ENCODE results near the gene CACNB1.

CACNB1 gene

DNA sequence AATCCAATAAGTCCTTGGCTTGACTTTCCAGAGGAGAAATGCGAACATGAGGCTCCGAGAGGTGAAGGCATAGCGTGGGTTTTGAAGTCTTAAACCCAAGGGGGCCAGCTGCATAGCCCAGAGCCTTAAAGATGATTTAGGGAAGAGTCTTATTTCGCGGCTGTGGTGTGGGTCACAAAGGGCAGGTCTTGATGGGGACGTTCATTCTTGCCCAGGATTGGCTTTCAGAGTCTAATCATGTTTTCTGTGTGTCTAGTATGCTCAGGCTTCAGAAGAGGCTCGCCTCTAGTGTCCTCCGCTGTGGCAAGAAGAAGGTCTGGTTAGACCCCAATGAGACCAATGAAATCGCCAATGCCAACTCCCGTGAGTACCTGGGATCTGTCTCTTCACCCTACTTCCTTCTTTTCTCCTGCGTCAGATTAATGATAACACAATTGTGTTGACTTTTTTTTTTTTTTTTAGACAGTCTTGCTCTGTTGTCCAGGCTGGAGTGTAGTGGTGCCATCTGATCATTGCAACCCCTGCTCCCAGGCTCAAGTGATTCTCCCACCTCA lies 3.6 kb upstream of the CACNB1 start:
- DNase-seq (ENCODE audit: low spot score) = no peak

DNA sequence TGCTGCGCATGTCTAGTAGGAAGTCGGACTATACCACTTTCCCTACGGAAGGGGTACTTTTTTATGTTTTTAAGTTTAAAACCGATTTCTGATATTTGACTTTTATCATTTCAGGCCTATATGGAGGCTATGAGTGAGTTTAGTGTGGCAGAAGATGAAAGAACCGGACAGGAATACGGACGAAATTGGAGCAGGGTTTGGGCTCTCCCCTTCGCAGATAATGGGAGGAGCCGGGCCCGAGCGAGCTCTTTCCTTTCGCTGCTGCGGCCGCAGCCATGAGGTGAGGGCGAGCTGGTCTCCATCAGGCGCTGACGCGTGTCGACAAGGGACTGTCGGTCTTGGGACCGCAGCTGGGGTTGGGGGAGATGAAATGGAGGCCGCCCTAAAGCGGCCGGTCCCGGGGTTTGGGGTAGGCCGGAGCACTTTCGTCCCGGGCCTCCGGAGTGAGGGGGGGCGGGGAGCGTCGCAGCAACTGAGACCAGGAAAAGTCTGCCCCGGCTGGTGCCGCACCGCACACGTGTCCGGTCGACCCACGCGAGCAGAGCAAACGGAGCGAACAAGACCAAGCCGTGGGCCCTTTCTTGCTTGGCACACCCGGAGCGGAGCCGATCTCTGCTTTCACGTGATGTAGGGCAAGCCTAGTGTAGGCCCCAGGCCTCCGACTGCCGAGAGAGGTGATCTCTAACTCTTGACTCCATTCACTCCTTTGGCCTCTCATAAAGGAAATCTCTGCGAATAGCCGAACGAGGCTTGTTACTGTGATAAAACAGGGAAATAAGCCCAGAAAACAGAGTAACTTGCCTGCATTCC lies 2.8 kb upstream of the CACNB1 start, which contains the start of gene RPL19:
Gene RPL19 (plus strand): TSS at position 214 of the 810 bp plus-strand sequence. CDS start 62 bp downstream, at position 276.
- DNase-seq (ENCODE audit: low spot score) = no peak

DNA sequence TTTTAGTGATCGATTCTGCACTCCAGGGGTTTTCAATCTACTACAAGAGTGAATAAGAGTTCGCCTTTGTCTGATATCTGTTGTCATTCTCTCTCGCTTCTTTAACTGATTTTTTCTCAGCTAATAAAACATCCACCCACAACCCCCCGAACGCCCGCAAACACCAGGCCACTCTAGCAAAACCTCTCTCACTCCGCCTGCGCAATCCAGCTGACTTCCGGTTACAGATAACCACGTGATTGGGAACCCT lies 2.3 kb upstream of the CACNB1 start:
- DNase-seq (ENCODE audit: low spot score) = peak; percentile 96

DNA sequence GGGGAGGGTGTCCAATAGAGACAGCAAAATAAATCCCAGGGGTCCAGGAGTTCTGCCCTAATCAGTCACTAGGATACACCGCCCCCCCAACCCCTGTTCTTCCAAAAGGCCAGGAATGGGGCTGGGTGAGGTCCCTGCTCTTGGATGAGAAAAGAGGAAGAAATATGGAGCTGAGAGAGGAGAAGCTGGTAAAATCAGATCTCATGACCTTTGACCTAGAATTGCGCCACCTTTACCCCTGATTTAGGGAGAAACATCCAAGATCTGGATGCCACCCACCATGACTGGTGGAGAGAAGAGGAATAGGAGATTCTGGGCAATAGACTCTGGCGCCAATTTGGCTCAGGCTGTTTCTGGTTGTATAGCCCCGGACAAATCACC lies 707 bp upstream of the CACNB1 start:
- DNase-seq (ENCODE audit: low spot score) = no peak

DNA sequence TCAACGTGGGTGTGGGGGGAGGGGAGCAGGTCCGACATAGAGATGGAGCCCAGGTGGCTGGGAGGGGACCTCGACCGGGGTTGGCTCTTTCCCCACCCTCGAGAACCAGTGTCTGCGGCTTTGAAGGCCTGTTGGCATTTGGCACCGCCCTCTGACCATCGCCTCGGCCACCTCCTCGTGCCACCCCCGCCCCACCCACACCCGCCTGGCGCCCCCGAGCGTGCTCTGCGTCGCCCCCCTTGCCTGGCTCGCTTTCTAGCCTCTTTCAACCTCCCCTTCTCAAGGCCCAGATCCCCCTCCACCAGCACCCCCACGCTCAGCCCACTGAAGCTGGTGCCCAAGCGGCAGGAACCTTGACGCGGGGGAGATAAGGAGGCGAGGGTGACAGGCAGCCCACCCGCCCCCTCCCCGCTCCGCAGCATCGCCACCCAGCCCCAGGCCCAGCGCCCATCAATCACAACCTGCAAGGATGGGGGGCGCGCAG lies 619 bp downstream of the CACNB1 start:
- peak; percentile 43 for DNase-seq (ENCODE audit: low spot score)

DNA sequence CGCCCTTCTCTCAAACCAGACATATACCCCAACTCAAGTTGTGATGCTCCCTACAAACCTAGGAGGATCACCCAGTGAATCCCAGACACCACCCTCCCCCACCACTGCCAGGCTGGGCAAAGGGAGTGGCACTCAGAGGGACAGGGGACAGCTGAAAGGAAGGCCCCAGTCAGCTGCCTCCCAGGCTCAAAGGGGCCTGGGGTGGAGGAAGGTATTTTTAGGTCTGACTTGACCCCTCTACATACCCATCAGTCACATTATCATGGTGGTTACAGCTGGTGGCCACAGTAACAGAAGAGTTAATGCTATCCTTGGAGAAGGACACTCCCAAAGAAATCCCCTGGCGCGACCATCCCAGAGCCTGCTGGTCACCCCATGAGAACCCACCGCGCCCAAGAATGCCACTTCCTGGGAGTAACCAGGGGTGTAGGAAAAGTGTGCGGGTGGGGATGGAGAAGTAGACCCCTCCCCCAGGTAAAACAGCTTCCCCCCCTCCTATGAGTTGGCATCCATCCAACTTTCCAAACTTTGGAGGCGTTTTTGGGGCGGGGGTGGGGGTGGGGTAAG lies 1.1 kb downstream of the CACNB1 start:
- no peak for DNase-seq (ENCODE audit: low spot score)

DNA sequence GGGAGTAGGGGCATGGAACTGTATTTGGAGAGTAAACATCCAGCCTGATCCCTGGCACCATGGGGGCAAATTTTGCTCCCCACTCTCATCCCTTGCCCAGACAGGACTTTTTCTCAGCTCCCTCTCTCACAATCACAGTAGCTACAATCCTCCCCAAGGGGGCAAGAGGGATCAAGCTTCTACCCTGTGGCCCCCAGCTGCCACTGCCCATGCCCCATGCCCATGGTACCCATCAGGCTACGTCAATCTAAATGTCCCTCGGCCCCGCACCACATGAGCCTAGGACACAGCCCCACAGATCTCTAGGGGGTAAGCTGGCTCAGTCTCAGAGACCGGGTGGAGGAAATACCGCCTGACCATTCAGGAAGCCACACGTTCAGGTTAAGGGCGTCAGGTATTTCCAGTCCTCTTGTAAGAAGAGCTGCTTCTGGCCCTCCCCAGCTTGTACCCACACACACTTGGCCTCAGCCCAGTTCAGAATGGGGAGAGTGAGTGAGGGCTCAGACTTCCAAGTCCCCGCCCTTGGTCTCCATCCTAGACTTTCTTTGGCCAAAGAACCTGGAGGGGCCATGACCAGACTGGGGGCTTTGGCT lies 1.8 kb downstream of the CACNB1 start:
- DNase-seq (ENCODE audit: low spot score) = no peak

DNA sequence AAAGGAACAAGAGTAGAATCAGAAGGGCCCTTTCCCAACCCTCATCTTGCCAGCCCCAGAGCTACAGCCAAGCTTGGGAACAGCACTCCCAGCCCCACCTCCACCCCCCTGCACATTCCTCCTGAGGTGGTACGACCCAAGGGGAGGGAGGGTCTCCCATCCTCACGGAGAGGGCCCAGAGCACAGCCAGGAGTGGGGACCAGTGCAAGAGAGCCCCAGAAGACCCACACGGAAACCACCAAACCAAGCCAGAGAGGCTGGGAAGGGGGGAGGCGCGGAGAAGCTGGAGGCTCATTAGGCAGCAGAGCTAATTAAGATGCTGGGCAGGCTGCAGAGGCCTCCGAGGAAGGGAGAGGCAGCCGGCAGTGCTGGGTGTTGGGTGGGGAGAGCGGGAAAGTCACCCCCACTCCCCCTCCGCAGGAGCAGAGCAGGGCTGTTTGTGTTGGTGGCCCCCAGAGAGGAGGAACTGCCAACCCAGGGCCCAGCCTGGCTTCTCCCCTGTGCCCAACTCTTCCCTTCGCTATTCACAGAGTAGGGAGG lies 2.4 kb downstream of the CACNB1 start:
- DNase-seq (ENCODE audit: low spot score) = no peak

DNA sequence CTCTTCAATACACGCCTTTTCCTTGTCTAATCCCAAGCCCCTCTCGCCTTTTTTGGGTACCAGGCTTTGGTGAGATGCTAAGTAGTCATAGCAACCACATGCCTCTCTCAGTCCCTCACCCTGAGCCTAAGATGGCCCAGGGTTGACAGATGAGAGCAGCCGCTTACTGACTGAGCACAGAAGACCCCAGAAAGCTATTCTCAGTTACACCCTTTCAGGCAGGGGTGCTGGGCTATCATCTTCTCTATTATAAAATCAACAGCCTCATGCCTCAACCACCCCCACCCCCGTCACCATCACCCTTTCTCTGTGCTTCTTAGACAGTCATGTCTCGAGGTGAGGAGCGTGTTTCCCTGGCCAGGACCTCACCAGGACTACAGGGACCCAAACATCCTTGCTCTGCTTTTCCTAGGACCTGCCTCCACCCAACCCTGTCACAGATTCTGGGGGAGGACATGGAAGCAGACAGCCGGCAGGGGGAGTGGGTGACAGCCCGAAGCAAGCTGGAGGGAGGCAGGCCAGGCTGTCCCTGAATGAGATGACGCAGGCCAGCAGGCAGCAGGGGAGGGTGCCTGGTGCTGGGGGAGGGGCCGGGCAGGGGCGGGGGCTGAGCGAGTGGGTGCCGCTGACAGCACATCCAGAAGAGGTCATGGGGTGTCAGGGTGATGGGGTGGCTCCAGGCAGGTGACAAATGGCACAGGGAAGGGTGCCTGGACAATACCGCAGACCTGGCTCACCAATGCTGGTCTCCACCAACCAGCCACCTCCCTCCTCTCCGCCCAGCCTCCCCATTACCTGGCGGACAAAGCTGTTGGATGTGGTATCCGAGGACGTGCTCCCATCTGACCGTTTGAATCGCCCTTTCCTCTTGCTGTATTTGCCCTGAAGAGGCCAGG lies 3.1 kb downstream of the CACNB1 start:
- no peak for DNase-seq (ENCODE audit: low spot score)

DNA sequence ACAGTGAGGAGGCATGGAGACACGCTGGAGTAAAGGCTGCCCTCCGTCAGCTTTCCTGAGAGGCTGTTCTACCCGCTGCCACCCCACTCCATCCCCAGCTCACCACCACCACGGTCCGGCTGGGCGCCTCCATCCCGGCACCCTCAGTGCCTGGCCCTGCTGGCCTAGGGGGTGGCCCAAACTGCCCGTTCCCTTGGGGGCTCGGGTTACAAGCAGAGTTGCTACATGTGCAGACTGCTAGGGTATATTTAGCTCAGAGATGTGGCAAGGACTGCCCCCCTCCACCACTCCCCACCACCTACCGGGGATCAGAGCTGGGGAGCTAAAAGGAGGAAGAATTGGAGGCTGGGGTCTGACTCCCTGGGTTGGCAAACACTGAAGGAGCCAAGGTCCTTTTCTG lies 4.1 kb downstream of the CACNB1 start:
- no peak for DNase-seq (ENCODE audit: low spot score)

DNA sequence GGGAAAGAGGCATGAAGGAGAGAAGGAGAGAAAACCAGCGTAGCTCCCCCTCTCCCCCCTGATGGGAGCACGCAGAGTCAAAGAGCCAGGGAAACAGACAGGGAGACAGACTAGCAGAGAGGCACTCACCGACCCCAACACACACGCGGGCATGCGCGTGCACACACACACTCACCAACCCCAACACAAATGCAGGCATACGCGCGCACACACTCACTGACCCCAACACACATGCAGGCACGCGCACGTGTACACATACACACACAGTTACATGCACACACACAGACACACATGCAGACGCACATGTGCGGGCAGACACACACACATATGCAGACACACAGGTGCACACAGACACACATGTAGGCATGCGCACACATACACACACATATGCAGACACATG lies 4.6 kb downstream of the CACNB1 start:
- DNase-seq (ENCODE audit: low spot score) = no peak

DNA sequence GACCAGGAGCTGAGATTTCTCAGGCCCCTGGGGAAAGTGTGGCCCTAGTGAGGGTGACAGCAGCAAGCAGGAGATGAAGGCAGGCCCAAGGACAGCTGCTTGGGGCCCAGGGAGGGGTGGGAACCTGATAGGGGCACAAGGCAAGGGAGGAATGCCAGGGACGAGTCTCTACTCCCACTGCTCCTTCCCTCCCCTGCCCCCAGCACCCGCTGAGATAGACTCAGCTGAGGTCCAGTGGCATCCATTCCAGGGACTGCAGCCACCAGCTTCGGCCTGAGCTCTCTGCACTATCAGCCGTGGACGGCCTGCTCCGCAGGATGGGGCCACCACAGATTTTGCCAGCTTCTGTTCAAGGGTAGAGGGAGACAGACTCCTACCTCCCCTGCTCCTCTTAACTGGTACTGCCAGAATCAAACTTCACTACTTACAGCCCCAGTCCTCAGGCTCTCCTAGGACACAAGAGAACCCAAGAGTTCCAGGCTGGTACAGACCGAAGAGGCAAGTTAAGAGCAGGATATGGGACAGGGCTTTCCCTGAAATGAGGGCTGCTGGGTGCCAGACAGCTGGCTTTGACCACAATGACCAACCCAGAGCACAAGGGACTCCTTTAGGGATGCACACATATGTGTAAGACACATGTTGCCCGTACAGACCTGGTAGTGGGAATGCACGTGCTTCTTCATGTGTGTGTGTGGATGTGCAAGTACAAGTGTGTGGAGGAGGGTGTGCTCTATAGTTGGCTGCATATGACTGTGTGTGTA lies 5.5 kb downstream of the CACNB1 start:
- DNase-seq (ENCODE audit: low spot score) = no peak

DNA sequence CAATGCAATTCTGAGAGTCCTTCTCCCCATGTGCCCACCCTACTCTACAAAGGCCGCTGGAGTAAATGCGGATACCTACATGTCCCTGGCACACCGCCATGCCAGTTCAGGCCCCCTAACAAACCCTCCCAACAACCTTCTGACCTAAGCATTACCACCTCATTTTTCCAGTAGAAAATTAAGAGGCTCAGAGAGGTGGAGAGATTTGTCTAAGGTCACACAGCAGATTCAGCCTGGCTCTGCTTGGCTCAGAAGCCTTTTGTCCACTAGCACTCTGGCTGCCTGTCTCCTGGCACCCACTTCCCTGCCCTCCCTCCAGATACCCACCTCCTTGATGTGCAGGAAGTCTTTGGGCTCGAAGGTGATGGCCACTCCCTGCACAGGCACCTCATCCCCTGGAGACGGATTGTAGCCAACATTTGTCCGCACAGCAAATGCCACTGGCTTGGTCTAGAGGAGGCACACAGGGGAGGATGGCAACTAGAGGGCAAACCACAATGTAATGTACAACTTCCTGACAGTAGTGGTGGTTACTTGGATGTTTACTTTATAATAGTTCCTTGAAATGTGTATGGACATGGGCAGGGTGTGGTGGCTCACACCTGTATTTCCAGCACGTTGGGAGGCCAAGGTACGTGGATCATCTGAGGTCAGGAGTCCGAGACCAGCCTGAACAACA lies 10.2 kb downstream of the CACNB1 start:
- DNase-seq (ENCODE audit: low spot score) = no peak

DNA sequence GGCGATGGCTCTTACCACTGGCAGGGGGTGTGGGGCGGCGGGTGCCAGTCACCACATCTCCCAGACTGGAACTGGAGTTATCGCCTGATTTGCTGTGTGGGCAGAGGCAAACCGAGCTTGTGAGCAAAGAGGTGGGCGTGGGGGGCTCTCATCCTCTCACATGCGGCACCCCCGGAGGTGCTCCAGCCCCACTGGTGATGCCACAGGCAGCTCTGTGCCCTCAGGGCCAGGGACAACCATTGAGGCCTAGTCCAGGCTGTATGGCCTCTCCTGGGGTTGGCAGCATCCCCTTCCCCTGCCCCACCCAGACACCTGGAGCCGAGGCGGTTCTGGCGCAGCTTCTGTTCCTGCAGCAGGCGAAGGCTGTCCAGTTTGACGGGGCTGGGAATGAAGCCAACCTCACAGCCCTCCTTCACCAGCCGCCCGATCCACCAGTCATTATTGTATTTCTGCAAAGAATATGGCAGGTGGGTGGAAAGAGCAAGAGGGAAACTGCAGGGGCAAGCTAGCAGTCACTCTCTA lies 10.9 kb downstream of the CACNB1 start:
- DNase-seq (ENCODE audit: low spot score) = no peak

DNA sequence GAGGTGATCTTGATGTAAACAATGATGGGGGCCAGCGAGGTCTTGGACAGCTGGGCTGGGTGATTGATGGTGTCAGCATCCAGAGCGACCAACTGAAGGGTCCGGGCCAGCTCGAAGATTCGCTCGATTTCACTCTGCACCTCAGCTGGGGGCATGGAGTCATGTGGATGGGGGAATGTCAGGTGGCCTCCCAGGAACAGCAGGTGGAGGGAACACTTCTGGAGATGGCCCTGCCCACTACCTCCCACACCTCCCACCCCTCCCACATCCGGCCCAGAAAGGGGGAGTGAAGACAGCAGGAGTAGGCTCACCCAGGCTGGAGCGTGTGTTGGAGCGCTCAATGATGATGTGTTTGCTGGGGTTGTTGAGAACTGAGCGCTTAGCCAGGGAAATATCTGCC lies 13.7 kb downstream of the CACNB1 start:
- DNase-seq (ENCODE audit: low spot score) = no peak

DNA sequence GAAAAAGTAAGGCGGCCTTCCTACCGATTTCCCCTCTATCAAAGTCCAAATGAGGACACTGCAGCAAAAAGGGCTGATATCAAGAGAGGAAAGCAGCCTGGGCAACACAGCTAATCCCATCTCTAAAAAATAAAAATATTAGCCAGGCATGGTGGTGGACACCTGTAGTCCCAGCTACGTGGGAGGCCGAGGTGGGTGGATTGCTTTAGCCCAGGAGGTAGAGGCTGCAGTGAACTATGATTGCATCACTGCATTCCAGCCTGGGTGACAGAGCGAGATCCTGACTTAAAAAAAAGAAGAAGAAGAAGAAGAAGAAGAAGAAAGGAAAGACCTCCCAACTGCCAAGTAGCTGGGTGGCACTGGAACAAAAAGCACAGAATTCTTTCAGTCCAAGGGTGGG lies 14.4 kb downstream of the CACNB1 start:
- no peak for DNase-seq (ENCODE audit: low spot score)

DNA sequence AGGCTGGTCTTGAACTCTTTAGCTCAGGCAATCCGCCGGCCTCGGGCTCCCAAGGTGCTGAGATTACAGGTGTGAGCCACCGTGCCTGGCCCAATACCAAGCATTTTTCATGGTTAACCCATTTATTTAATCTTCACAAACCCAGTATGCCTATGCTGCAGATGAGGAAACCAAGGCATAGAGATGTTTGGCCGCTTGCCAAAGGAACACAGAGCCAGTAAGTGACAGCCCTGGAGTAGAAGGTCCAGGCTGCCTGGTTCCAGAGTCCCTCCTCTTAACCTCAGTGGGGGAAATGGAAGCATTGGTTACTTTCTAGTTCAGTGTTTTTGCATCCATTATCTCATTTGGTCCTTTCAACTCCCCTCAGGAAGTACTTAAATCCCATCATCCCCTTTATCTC lies 16.2 kb downstream of the CACNB1 start:
- DNase-seq (ENCODE audit: low spot score) = no peak

DNA sequence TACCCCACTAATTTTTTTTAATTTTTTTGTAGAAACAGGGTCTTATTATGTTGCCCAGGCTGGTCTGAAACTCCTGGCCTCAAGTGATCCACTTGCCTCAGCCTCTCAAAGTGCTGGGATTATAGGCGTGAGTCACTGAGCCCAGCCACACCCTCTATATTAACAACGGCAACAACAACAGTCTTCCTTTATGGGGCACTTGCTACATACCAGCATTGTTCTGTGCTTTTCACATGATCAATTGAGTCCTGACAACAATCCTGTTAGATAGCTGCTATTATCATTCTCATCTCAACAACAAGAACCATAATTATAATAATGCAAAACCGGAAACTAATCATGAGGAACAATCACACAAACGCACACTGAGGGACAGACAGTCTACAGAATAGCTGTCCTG lies 18.9 kb downstream of the CACNB1 start:
- peak; percentile 73 for DNase-seq (ENCODE audit: low spot score)

DNA sequence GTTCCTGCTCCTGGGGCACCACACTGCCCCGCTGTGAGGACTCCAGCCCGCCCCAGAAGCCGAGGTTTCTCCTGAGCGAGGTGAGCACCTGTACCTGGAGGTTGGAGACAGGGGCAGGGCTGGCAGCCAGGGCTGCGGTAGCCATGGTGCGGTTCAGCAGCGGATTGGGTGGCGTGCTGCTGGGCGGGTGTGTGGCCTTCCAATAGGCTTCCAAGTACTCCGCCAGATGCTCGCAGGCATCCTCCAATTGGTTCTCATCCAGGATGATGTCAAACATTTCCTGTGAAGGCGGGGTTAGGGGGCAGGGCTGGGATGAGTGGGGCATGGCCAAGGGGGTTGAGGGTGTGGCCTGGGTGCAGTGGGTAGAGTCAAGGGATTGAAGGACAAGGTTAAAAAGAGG lies 20.2 kb downstream of the CACNB1 start:
- DNase-seq (ENCODE audit: low spot score) = no peak

DNA sequence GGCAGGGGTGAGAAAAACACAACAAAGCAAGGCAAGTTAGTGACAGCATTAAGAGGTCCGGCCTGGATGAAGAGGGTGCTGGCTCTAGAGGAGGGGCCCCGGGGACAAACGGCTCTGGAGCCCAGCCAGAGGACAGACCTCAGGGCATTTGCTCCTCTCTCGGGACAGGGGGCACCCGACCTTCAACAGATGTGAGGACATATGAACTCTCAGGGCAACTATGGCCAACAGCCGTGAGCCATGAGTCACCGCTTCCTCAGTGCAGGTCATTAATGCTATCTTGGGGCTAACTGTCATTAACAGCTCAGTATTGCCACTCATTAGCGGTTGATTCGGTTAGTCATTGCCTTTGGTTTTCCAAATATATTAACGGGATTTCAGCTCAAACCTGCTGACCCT lies 21.8 kb downstream of the CACNB1 start:
- no peak for DNase-seq (ENCODE audit: low spot score)

All from SW480 (cell line).